H9 (cell line): Measurements from ENCODE around the gene ABCB1. TPM values are rescaled to one million over a fixed set of nuclear protein-coding genes. Genes with fewer than 3 reads are reported as not detected.

ENCODE experiments used
- DNase-seq: peaks from one replicate; pipeline ENCODE4 v3.0.0-alpha.2; 2017
- H2AFZ ChIP-seq: one replicate; pipeline ENCODE4 v1.6.1; 2013; ENCODE audit warnings: mild to moderate bottlenecking, low read length, control low read depth, moderate library complexity
- H2AK5ac ChIP-seq: 2 replicates; pipeline ENCODE4 v1.6.1; 2013; ENCODE audit warnings: low read length, control low read depth, mixed read lengths; ENCODE audit not compliant: insufficient read length
- H2BK120ac ChIP-seq: one replicate; pipeline ENCODE4 v1.6.1; 2013; ENCODE audit warnings: low read depth, mild to moderate bottlenecking, low read length, control low read depth, inconsistent platforms; ENCODE audit not compliant: poor library complexity, severe bottlenecking
- H2BK12ac ChIP-seq: 2 replicates; pipeline ENCODE4 v1.6.1; 2013; ENCODE audit warnings: low read length, control low read depth, mixed read lengths, low read depth; ENCODE audit not compliant: insufficient read length
- H2BK15ac ChIP-seq: 2 replicates; pipeline ENCODE4 v1.6.1; 2013; ENCODE audit warnings: low read depth, low read length, control low read depth
- H2BK20ac ChIP-seq: one replicate; pipeline ENCODE4 v1.6.1; 2013; ENCODE audit warnings: low read depth, mild to moderate bottlenecking, low read length, control low read depth, inconsistent platforms; ENCODE audit not compliant: poor library complexity, severe bottlenecking
- H2BK5ac ChIP-seq: 2 replicates; pipeline ENCODE4 v1.6.1; 2013; ENCODE audit warnings: low read length, control low read depth, mixed read lengths; ENCODE audit not compliant: insufficient read length
- H3K14ac ChIP-seq: 2 replicates; pipeline ENCODE4 v1.6.1; 2013; ENCODE audit warnings: low read length, control low read depth; ENCODE audit not compliant: insufficient read depth
- H3K18ac ChIP-seq: 2 replicates; pipeline ENCODE4 v1.6.1; 2013; ENCODE audit warnings: low read depth, mild to moderate bottlenecking, mixed read lengths, low read length, control low read depth; ENCODE audit not compliant: insufficient read length
- H3K23ac ChIP-seq: 2 replicates; pipeline ENCODE4 v1.6.1; 2013; ENCODE audit warnings: low read length, control low read depth, mixed read lengths, low read depth; ENCODE audit not compliant: insufficient read length
- H3K23me2 ChIP-seq: 2 replicates; pipeline ENCODE4 v1.6.1; 2013; ENCODE audit warnings: low read depth, mild to moderate bottlenecking, mixed read lengths, low read length, control low read depth; ENCODE audit not compliant: insufficient read length, poor library complexity, severe bottlenecking
- H3K27ac ChIP-seq: 2 replicates; pipeline ENCODE4 v1.5.1; 2013; ENCODE audit warnings: low read length, control low read depth, mixed read lengths, low read depth; ENCODE audit not compliant: insufficient read length
- H3K27me3 ChIP-seq: 2 replicates; pipeline ENCODE4 v1.6.1; 2013; ENCODE audit warnings: low read length, control low read depth, inconsistent platforms; ENCODE audit not compliant: insufficient read depth
- H3K4ac ChIP-seq: 2 replicates; pipeline ENCODE4 v1.6.1; 2013; ENCODE audit warnings: low read depth, mild to moderate bottlenecking, control low read depth, inconsistent platforms, low read length, moderate library complexity
- H3K4me1 ChIP-seq: 2 replicates; pipeline ENCODE4 v1.6.1; 2013; ENCODE audit warnings: low read length, control low read depth, inconsistent platforms; ENCODE audit not compliant: insufficient read depth
- H3K4me2 ChIP-seq: 2 replicates; pipeline ENCODE4 v1.6.1; 2013; ENCODE audit warnings: low read length, control low read depth, mixed read lengths; ENCODE audit not compliant: insufficient read length, insufficient read depth
- H3K56ac ChIP-seq: 2 replicates; pipeline ENCODE4 v1.6.1; 2013; ENCODE audit warnings: low read depth, mild to moderate bottlenecking, mixed read lengths, low read length, control low read depth; ENCODE audit not compliant: insufficient read length
- H3K79me1 ChIP-seq: 2 replicates; pipeline ENCODE4 v1.6.1; 2013; ENCODE audit warnings: low read depth, mild to moderate bottlenecking, moderate library complexity, low read length, control low read depth, inconsistent platforms; ENCODE audit not compliant: insufficient read depth, poor library complexity, severe bottlenecking
- H3K79me2 ChIP-seq: 2 replicates; pipeline ENCODE4 v1.6.1; 2013; ENCODE audit warnings: low read length, control low read depth, inconsistent platforms; ENCODE audit not compliant: insufficient read depth
- H3K9ac ChIP-seq: 2 replicates; pipeline ENCODE4 v1.6.1; 2013; ENCODE audit warnings: low read length, control low read depth, mixed read lengths; ENCODE audit not compliant: insufficient read length; ENCODE audit errors: extremely low read depth
- H3K9me3 ChIP-seq: one replicate; pipeline ENCODE4 v1.6.1; 2013; ENCODE audit warnings: low read depth, low read length, inconsistent platforms; ENCODE audit not compliant: control insufficient read depth
- H3T11ph ChIP-seq: one replicate; pipeline ENCODE4 v1.6.1; 2013; ENCODE audit warnings: mild to moderate bottlenecking, low read length, control low read depth, inconsistent platforms
- H4K20me1 ChIP-seq: one replicate; pipeline ENCODE4 v1.6.1; 2013; ENCODE audit not compliant: control insufficient read depth, insufficient read length, insufficient read depth
- H4K5ac ChIP-seq: 2 replicates; pipeline ENCODE4 v1.6.1; 2013; ENCODE audit warnings: low read depth, mild to moderate bottlenecking, mixed read lengths, low read length, control low read depth; ENCODE audit not compliant: insufficient read length
- H4K8ac ChIP-seq: replicated peaks from 2 replicates; pipeline ENCODE4 v1.6.1; 2013; ENCODE audit warnings: low read length, control low read depth, mixed read lengths, low read depth; ENCODE audit not compliant: insufficient read length
- H4K91ac ChIP-seq: 2 replicates; pipeline ENCODE4 v1.6.1; 2013; ENCODE audit warnings: low read depth, mild to moderate bottlenecking, moderate library complexity, mixed read lengths, low read length, control low read depth; ENCODE audit not compliant: insufficient read length
- H3K27ac Mint-ChIP-seq, 3 experiments: 2 replicates in 2 of 3; 3 replicates in 1 of 3; pipeline ENCODE4 v1.8.0; 2020 to 2021; ENCODE audit warnings: mixed read lengths in 3 of 3, mild to moderate bottlenecking in 1 of 3, moderate library complexity in 1 of 3
- H3K27me3 Mint-ChIP-seq: 2 replicates; pipeline ENCODE4 v1.8.0; 2021; ENCODE audit warnings: low read depth, mild to moderate bottlenecking, moderate library complexity, mixed read lengths
- H3K36me3 Mint-ChIP-seq, 3 experiments: 2 replicates in 2 of 3; 3 replicates in 1 of 3; pipeline ENCODE4 v1.8.0; 2020 to 2021; ENCODE audit warnings: low read depth in 3 of 3, mixed read lengths in 3 of 3; ENCODE audit not compliant: insufficient read depth in 1 of 3
- H3K4me1 Mint-ChIP-seq, 2 experiments: 2 replicates each; pipeline ENCODE4 v1.8.0; 2020; ENCODE audit warnings: mixed read lengths in 2 of 2
- H3K4me3 Mint-ChIP-seq, 2 experiments: 2 replicates in 1 of 2; 3 replicates in 1 of 2; pipeline ENCODE4 v1.8.0; 2020 to 2021; ENCODE audit warnings: mild to moderate bottlenecking in 2 of 2, mixed read lengths in 2 of 2, moderate library complexity in 1 of 2
- H3K9me3 Mint-ChIP-seq, 2 experiments: 2 replicates in 1 of 2; 3 replicates in 1 of 2; pipeline ENCODE4 v1.8.0; 2020; ENCODE audit warnings: mild to moderate bottlenecking in 2 of 2, mixed read lengths in 2 of 2, moderate library complexity in 1 of 2
- WGBS: extraction: QIAGEN DNeasy Blood & Tissue Kit; methylation state at CpG from one replicate; pipeline ENCODE4 v1.1.7; 2013; ENCODE audit warnings: missing lambda C conversion rate, low lambda C conversion rate, mixed read lengths; ENCODE audit not compliant: insufficient read length; ENCODE audit errors: extremely low coverage; 5-methylcytosine and 5-hydroxymethylcytosine counted together
- total RNA-seq: library from RNA; stranded (reverse); gene quantifications from 2 replicates; pipeline ENCODE4 v1.2.1, GENCODE V29; 2021
- TF ChIP-seq, protein P1 (sequence below): fragments of 200-600 bp; sonication (generic); conservative IDR thresholded peaks from 3 replicates; pipeline ENCODE4 v1.8.0; 2021; ENCODE audit warnings: antibody characterized with exemption, mild to moderate bottlenecking

Gene ABCB1
- total RNA-seq, 1 experiment from 2014 or later, result 0.33 TPM

DNA sequence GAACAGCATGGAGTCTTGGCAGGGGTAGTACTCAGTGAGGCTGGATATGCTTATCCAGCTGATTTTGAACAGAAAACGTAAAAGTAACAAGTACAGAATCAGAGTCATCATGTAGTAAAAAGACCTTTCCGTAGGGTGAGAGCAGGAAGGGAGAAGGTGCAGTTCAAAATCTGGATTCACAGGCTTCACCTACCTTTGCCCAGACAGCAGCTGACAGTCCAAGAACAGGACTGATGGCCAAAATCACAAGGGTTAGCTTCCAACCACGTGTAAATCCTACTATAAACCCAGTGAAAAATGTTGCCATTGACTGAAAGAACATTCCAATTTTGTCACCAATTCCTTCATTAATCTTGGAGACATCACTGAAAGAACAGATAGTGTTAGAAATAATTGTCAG, 34.8 kb downstream of the ABCB1 start:
- H3K4me3 Mint-ChIP-seq, result no peak overlapping the region
- Histone ChIP-seq H4K5ac (no peak overlapping the region), H3K79me1 (no peaks in the 10 kb centered on the region), H3K9ac (no peak overlapping the region), H2AK5ac (no peak overlapping the region), H3K23ac (no peak overlapping the region), H4K91ac (no peak overlapping the region), H2BK12ac (no peak overlapping the region), H3K56ac (no peak overlapping the region), H2BK5ac (no peak overlapping the region), H2BK120ac (no peak overlapping the region), H3K14ac (no peak overlapping the region), H2BK20ac (no peak overlapping the region), H3K79me2 (no peaks in the 10 kb centered on the region), H2AFZ (no peak overlapping the region), H3K27ac (no peak overlapping the region), H3K9me3 (no peaks in the 10 kb centered on the region), H3K27me3 (no peaks in the 10 kb centered on the region), H3K4me2 (no peak overlapping the region), H3K23me2 (no peaks in the 10 kb centered on the region), H2BK15ac (no peak overlapping the region), H4K8ac (no peak overlapping the region), H3K4me1 (peaks cover 7% of the 10 kb centered on the region; the same call in 1 of the 2 replicates), H3K18ac (no peak overlapping the region), H3K4ac (no peak overlapping the region), H4K20me1 (no peaks in the 10 kb centered on the region), H3T11ph (no peak overlapping the region)
- H3K27ac Mint-ChIP-seq, result no peak overlapping the region
- H3K36me3 Mint-ChIP-seq, result no peaks in the 10 kb centered on the region; a peak in 1 of 7 replicates
- DNase-seq, result no peak
- H3K9me3 Mint-ChIP-seq, result no peaks in the 10 kb centered on the region
- TF ChIP-seq, protein P1, sequence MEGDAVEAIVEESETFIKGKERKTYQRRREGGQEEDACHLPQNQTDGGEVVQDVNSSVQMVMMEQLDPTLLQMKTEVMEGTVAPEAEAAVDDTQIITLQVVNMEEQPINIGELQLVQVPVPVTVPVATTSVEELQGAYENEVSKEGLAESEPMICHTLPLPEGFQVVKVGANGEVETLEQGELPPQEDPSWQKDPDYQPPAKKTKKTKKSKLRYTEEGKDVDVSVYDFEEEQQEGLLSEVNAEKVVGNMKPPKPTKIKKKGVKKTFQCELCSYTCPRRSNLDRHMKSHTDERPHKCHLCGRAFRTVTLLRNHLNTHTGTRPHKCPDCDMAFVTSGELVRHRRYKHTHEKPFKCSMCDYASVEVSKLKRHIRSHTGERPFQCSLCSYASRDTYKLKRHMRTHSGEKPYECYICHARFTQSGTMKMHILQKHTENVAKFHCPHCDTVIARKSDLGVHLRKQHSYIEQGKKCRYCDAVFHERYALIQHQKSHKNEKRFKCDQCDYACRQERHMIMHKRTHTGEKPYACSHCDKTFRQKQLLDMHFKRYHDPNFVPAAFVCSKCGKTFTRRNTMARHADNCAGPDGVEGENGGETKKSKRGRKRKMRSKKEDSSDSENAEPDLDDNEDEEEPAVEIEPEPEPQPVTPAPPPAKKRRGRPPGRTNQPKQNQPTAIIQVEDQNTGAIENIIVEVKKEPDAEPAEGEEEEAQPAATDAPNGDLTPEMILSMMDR, result no peak
- H3K27me3 Mint-ChIP-seq, result no peaks in the 10 kb centered on the region
- WGBS, result no CpG with 5 or more reads among the region's 3 CpGs
- peaks cover 14 to 20% of the 10 kb centered on the region in 2 experiments for H3K4me1 Mint-ChIP-seq
